ENCODE data around the gene CELSR1. TPM values are rescaled to one million over a fixed set of nuclear protein-coding genes. Genes with fewer than 3 reads are reported as not detected.

The CELSR1 gene
- total and polyA plus RNA-seq, 2 of the 13 experiments (the other 11 are each of a cell fraction or from before 2014, with no cell fraction given), result 0.78 to 1.8 TPM

- TF ChIP-seq ZXDC (CRISPR knock-in tag; IDR thresholded peaks at IDR 0.05) (no peak), MIER3 (CRISPR knock-in tag; IDR thresholded peaks at IDR 0.05; ENCODE audit: borderline replicate concordance) (0 out of 2 replicates have a peak, but pooled peaks have one; percentile 42), ARID3A (IDR thresholded peaks at IDR 0.05; ENCODE audit: low read depth, low read length) (peak; percentile 80; the same call in 1 of the 2 replicates), ZNF746 (CRISPR knock-in tag; IDR thresholded peaks at IDR 0.05) (0 out of 2 replicates have a peak, but pooled peaks have one; percentile 52), HMG20B (CRISPR knock-in tag; conservative IDR thresholded peaks at IDR 0.05) (peak; percentile 71), HIVEP1 (CRISPR knock-in tag; IDR thresholded peaks at IDR 0.05) (peak; percentile 24; the same call in 1 of the 2 replicates), SALL1 (CRISPR knock-in tag; IDR thresholded peaks at IDR 0.05) (peak; percentile 58), PATZ1 (CRISPR knock-in tag; IDR thresholded peaks at IDR 0.05) (no peak), ZBTB49 (CRISPR knock-in tag; IDR thresholded peaks at IDR 0.05; ENCODE audit: borderline replicate concordance) (no peak), U2AF2 (IDR thresholded peaks at IDR 0.05; ENCODE audit: low read depth, low read length) (no peak), JUN (CRISPR knock-in tag; IDR thresholded peaks at IDR 0.05) (peak; percentile 77), HBP1 (CRISPR knock-in tag; IDR thresholded peaks at IDR 0.05; ENCODE audit: low read depth) (no peak), ZNF230 (CRISPR knock-in tag; IDR thresholded peaks at IDR 0.05) (no peak), ZNF782 (CRISPR knock-in tag; IDR thresholded peaks at IDR 0.05; ENCODE audit: borderline replicate concordance) (no peak)
These were observed 9.3 kb downstream of the CELSR1 start (continued) for GRCh38 chr22:46528121-46528610.
